ENCODE results near the gene DYRK4.

DNA sequence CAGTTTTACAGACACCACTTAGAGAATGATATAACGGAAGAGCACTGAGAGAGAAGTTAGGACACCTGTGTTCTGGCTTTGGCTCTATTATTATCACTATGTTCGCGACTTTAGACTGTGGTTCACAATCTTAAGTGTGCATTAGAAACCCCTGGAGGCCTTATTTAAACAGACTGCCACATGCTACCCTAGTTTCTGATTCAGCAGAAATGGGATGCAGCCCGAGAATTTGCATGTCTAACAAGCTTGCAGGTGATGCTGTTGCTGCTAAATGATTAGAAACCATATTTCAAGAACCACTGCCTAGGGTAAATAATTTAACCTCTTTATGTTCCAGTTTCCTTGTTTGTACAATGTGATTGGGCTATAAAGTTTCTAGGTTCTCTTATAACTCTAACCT, 26.9 kb upstream of the DYRK4 start:
- TF ChIP-seq CTCF (conservative IDR thresholded peaks at IDR 0.05; ENCODE audit: low read depth, low read length) = no peak
- TF ChIP-seq MAFK (IDR thresholded peaks at IDR 0.05; ENCODE audit: low read depth, low read length) = no peak
- TF ChIP-seq MAZ (IDR thresholded peaks at IDR 0.05; ENCODE audit: borderline replicate concordance, low read depth, low read length) = no peak
- TF ChIP-seq POLR2A (IDR thresholded peaks at IDR 0.05; ENCODE audit: low read depth, low read length) = no peak
- TF ChIP-seq RCOR1 (IDR thresholded peaks at IDR 0.05; ENCODE audit: insufficient replicate concordance, low read length) = no peak
- TF ChIP-seq, protein P1, sequence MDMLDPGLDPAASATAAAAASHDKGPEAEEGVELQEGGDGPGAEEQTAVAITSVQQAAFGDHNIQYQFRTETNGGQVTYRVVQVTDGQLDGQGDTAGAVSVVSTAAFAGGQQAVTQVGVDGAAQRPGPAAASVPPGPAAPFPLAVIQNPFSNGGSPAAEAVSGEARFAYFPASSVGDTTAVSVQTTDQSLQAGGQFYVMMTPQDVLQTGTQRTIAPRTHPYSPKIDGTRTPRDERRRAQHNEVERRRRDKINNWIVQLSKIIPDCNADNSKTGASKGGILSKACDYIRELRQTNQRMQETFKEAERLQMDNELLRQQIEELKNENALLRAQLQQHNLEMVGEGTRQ (IDR thresholded peaks at IDR 0.05; ENCODE audit: low read depth, low read length) = no peak
- TF ChIP-seq ELK1 (IDR thresholded peaks at IDR 0.05; ENCODE audit: borderline replicate concordance, low read depth, low read length) = no peak
- TF ChIP-seq FOS (IDR thresholded peaks at IDR 0.05; ENCODE audit: low read depth, low read length) = no peak
- TF ChIP-seq BHLHE40 (IDR thresholded peaks at IDR 0.05; ENCODE audit: low read depth, low read length) = no peak
- TF ChIP-seq RFX5 (IDR thresholded peaks at IDR 0.05; ENCODE audit: low read depth, low read length) = no peak
- TF ChIP-seq MXI1 (IDR thresholded peaks at IDR 0.05; ENCODE audit: borderline replicate concordance, low read depth, low read length) = no peak

All from IMR-90 (cell line).